Activated naive CD4-positive, alpha-beta T cell treated with anti-CD3 and anti-CD28 coated beads, Interleukin-2, amount 50 U/mL, for 72 hours (primary cell): ENCODE results near the gene KIF6. TPM values are rescaled to one million over a fixed set of nuclear protein-coding genes. Genes with fewer than 3 reads are reported as not detected.
A peak's percentile ranks its signal among the peaks of the same experiment; 100 is the strongest.
"Not testable (repeated sequence)": the region's sequence is repeated elsewhere in the genome, so short reads cannot be mapped to it uniquely, and the experiment has no call there.

Experiments
- ATAC-seq, 2 donors: fragments of 150-1000 bp; cut with Tn5 transposase; 2 replicates each; pipeline ENCODE4 v1.10.0; 2021; ENCODE audit warnings: mild to moderate bottlenecking in 2 of 2, moderate library complexity in 2 of 2
- DNase-seq, 2 donors: peaks; one replicate each; pipeline ENCODE4 v3.0.0; 2021 to 2022; ENCODE audit warnings: low spot score in 2 of 2
- H3K27ac Mint-ChIP-seq, 2 donors: one replicate each; pipeline ENCODE4 v1.8.0; 2022; ENCODE audit warnings: mild to moderate bottlenecking in 2 of 2, mixed read lengths in 2 of 2
- H3K36me3 Mint-ChIP-seq, 2 donors: one replicate each; pipeline ENCODE4 v1.8.0; 2022; ENCODE audit warnings: mixed read lengths in 2 of 2
- H3K9me3 Mint-ChIP-seq, 2 donors: one replicate each; pipeline ENCODE4 v1.8.0; 2022; ENCODE audit warnings: mixed read lengths in 2 of 2
- total RNA-seq, 2 donors: library from RNA; stranded (reverse); gene quantifications; one replicate each; pipeline ENCODE4 v1.2.3, GENCODE V29; 2022

KIF6 gene
- total RNA-seq, 2 donors from 2014 or later, result 0.16 to 0.29 TPM

GRCh38 chr6:39479819-39480218 lies 245.4 kb downstream of the KIF6 start:
- not testable (repeated sequence) for ATAC-seq, DNase-seq, H3K9me3 Mint-ChIP-seq, H3K27ac Mint-ChIP-seq, H3K36me3 Mint-ChIP-seq

GRCh38 chr6:39476670-39477069 lies 248.5 kb downstream of the KIF6 start:
- Mint-ChIP-seq H3K36me3 (no peaks in the 10 kb centered on the region), H3K27ac (no peak overlapping the region), H3K9me3 (peaks cover 0 to 5% of the 10 kb centered on the region in 2 donors)
- no peak for DNase-seq
- no peak for ATAC-seq

GRCh38 chr6:39476151-39476550 lies 249.1 kb downstream of the KIF6 start:
- ATAC-seq (no peak), DNase-seq (no peak)
- peaks cover 0 to 5% of the 10 kb centered on the region in 2 donors for H3K9me3 Mint-ChIP-seq
- H3K36me3 Mint-ChIP-seq, result no peaks in the 10 kb centered on the region
- no peak overlapping the region for H3K27ac Mint-ChIP-seq

GRCh38 chr6:39471954-39472659 lies 253.1 kb downstream of the KIF6 start:
- Mint-ChIP-seq H3K9me3 (peaks cover 4 to 5% of the 10 kb centered on the region in 2 donors), H3K36me3 (no peaks in the 10 kb centered on the region), H3K27ac (no peak overlapping the region)
- no peak for ATAC-seq
- no peak for DNase-seq

- no peak overlapping the region for H3K27ac Mint-ChIP-seq
- H3K36me3 Mint-ChIP-seq, result no peaks in the 10 kb centered on the region
- ATAC-seq, result no peak
- peaks cover 4 to 13% of the 10 kb centered on the region in 2 donors for H3K9me3 Mint-ChIP-seq
- DNase-seq, result no peak
Measured at GRCh38 chr6:39470506-39470905, 254.7 kb downstream of the KIF6 start.

GRCh38 chr6:39468385-39468784 lies 256.8 kb downstream of the KIF6 start:
- no peak for ATAC-seq
- Mint-ChIP-seq H3K36me3 (no peaks in the 10 kb centered on the region), H3K27ac (no peak overlapping the region), H3K9me3 (peaks cover 4 to 15% of the 10 kb centered on the region in 2 donors)
- DNase-seq, result no peak

- H3K36me3 Mint-ChIP-seq, result no peaks in the 10 kb centered on the region
- no peak for ATAC-seq
- H3K27ac Mint-ChIP-seq, result no peak overlapping the region
- H3K9me3 Mint-ChIP-seq, result peaks cover 4 to 9% of the 10 kb centered on the region in 2 donors
- DNase-seq, result no peak
Measured at GRCh38 chr6:39466631-39467030, 258.6 kb downstream of the KIF6 start.

GRCh38 chr6:39465539-39465938 lies 259.7 kb downstream of the KIF6 start:
- DNase-seq, result no peak
- Mint-ChIP-seq H3K9me3 (peaks cover 4 to 14% of the 10 kb centered on the region in 2 donors), H3K27ac (no peak overlapping the region), H3K36me3 (no peaks in the 10 kb centered on the region)
- ATAC-seq, result no peak

GRCh38 chr6:39464067-39464466 lies 261.1 kb downstream of the KIF6 start:
- ATAC-seq (no peak), DNase-seq (no peak)
- Mint-ChIP-seq H3K27ac (no peak overlapping the region), H3K9me3 (peaks cover 4 to 14% of the 10 kb centered on the region in 2 donors), H3K36me3 (no peaks in the 10 kb centered on the region)

- Mint-ChIP-seq H3K9me3 (peaks cover 8 to 9% of the 10 kb centered on the region in 2 donors), H3K27ac (no peak overlapping the region), H3K36me3 (peaks cover 8% of the 10 kb centered on the region in 2 donors)
- ATAC-seq, result peak in 1 of 2 donors; percentile 26
- no peak for DNase-seq
Measured at GRCh38 chr6:39453956-39454524, 271.2 kb downstream of the KIF6 start.

- Mint-ChIP-seq H3K9me3 (peaks cover 8 to 9% of the 10 kb centered on the region in 2 donors), H3K36me3 (peaks cover 8% of the 10 kb centered on the region in 2 donors), H3K27ac (no peak overlapping the region)
- DNase-seq (no peak), ATAC-seq (no peak)
Measured at GRCh38 chr6:39453241-39453640, 272.0 kb downstream of the KIF6 start.

- peak overlapping the region in 1 of 2 donors; percentile 16 for H3K27ac Mint-ChIP-seq
- peak in 1 of 2 donors; percentile 74 for ATAC-seq
- H3K9me3 Mint-ChIP-seq, result peaks cover 8 to 9% of the 10 kb centered on the region in 2 donors
- H3K36me3 Mint-ChIP-seq, result peaks cover 8% of the 10 kb centered on the region in 2 donors
- DNase-seq, result no peak
Measured at GRCh38 chr6:39452306-39453145, 272.7 kb downstream of the KIF6 start.

- DNase-seq, result no peak
- H3K9me3 Mint-ChIP-seq, result peaks cover 8 to 9% of the 10 kb centered on the region in 2 donors
- H3K27ac Mint-ChIP-seq, result no peak overlapping the region
- ATAC-seq, result peak in 1 of 2 donors; percentile 35
- H3K36me3 Mint-ChIP-seq, result peaks cover 8% of the 10 kb centered on the region in 2 donors
Measured at GRCh38 chr6:39451831-39452230, 273.4 kb downstream of the KIF6 start.

- H3K36me3 Mint-ChIP-seq, result peaks cover 3% of the 10 kb centered on the region in 2 donors
- no peak overlapping the region for H3K27ac Mint-ChIP-seq
- ATAC-seq (no peak), DNase-seq (no peak)
- H3K9me3 Mint-ChIP-seq, result peaks cover 5 to 9% of the 10 kb centered on the region in 2 donors
Measured at GRCh38 chr6:39449022-39449421, 276.2 kb downstream of the KIF6 start.

GRCh38 chr6:39446909-39447308 lies 278.3 kb downstream of the KIF6 start:
- Mint-ChIP-seq H3K27ac (peak overlapping the region in 1 of 2 donors; percentile 47), H3K9me3 (peaks cover 0 to 4% of the 10 kb centered on the region in 2 donors), H3K36me3 (no peaks in the 10 kb centered on the region)
- no peak for DNase-seq
- peak in 1 of 2 donors; percentile 73 for ATAC-seq

- no peak overlapping the region for H3K27ac Mint-ChIP-seq
- DNase-seq (no peak), ATAC-seq (no peak)
- peaks cover 0 to 4% of the 10 kb centered on the region in 2 donors for H3K9me3 Mint-ChIP-seq
- no peaks in the 10 kb centered on the region for H3K36me3 Mint-ChIP-seq
Measured at GRCh38 chr6:39445667-39446066, 279.5 kb downstream of the KIF6 start.

GRCh38 chr6:39444479-39445019 lies 280.7 kb downstream of the KIF6 start:
- ATAC-seq (peak in 1 of 2 donors; percentile 71), DNase-seq (no peak)
- Mint-ChIP-seq H3K27ac (no peak overlapping the region), H3K9me3 (peaks cover 0 to 4% of the 10 kb centered on the region in 2 donors), H3K36me3 (no peaks in the 10 kb centered on the region)
